Fibroblast of villous mesenchyme (primary cell): ENCODE results near the gene MCM8. TPM values are rescaled to one million over a fixed set of nuclear protein-coding genes. Genes with fewer than 3 reads are reported as not detected.

Experiments
- DNase-seq: peaks from one replicate; pipeline ENCODE4 v3.0.0-alpha.2; 2010; ENCODE audit warnings: low read depth
- H3K4me3 ChIP-seq: 2 replicates; pipeline ENCODE4 v1.5.1; 2011; ENCODE audit warnings: low read depth, mild to moderate bottlenecking, low read length
- CTCF ChIP-seq: IDR thresholded peaks from 2 replicates; pipeline ENCODE4 v1.5.1; 2012; ENCODE audit warnings: low read depth, mild to moderate bottlenecking, low read length; ENCODE audit not compliant: insufficient read depth
- total RNA-seq: library from RNA; depleted of rRNA; stranded (reverse); fragments of >200 nt; gene quantifications from 2 replicates; pipeline ENCODE4 v1.2.3, GENCODE V29; 2012

The MCM8 gene
- total RNA-seq, 1 donor, result 13.0 TPM

GRCh38 chr20:5928836-5929715 lies 21.4 kb upstream of the MCM8 start:
- no peak for TF ChIP-seq CTCF
- no peak overlapping the region for H3K4me3 ChIP-seq
- no peak for DNase-seq

- TF ChIP-seq CTCF, result no peak
- H3K4me3 ChIP-seq, result no peak overlapping the region
- no peak for DNase-seq
Observed at GRCh38 chr20:5931411-5931810, 19.0 kb upstream of the MCM8 start.

GRCh38 chr20:5932796-5933195 lies 17.7 kb upstream of the MCM8 start:
- TF ChIP-seq CTCF, result no peak
- H3K4me3 ChIP-seq, result no peak overlapping the region
- DNase-seq, result no peak

GRCh38 chr20:5933802-5934436 lies 16.5 kb upstream of the MCM8 start:
- H3K4me3 ChIP-seq, result no peak overlapping the region
- peak; percentile 28 for TF ChIP-seq CTCF

GRCh38 chr20:5935384-5935783 lies 15.1 kb upstream of the MCM8 start:
- no peak overlapping the region for H3K4me3 ChIP-seq
- no peak for TF ChIP-seq CTCF
- DNase-seq, result no peak

More at GRCh38 chr20:5933802-5934436, 16.5 kb upstream of the MCM8 start:
- no peak for DNase-seq

- DNase-seq, result no peak
- no peak overlapping the region for H3K4me3 ChIP-seq
- TF ChIP-seq CTCF, result no peak
Observed at GRCh38 chr20:5936238-5936637, 14.2 kb upstream of the MCM8 start.
